Activated T-cell treated with anti-CD3 and anti-CD28 coated beads, Interleukin-2, amount 50 U/mL, for 72 hours (primary cell): Measurements from ENCODE around the gene PAQR7. TPM values are rescaled to one million over a fixed set of nuclear protein-coding genes. Genes with fewer than 3 reads are reported as not detected.

Source experiments
- ATAC-seq, 2 donors: fragments of 150-1000 bp; cut with Tn5 transposase; replicated peaks in 1 of 2; 2 replicates each; pipeline ENCODE4 v1.10.0; 2021; ENCODE audit warnings: moderate library complexity in 2 of 2, mild to moderate bottlenecking in 1 of 2
- DNase-seq, 2 donors: peaks; one replicate each; pipeline ENCODE4 v3.0.0; 2021 to 2022; ENCODE audit warnings: mixed read lengths in 1 of 2
- H3K27ac Mint-ChIP-seq: one replicate; pipeline ENCODE4 v1.8.0; 2022; ENCODE audit warnings: mild to moderate bottlenecking, moderate library complexity, mixed read lengths
- H3K27me3 Mint-ChIP-seq: one replicate; pipeline ENCODE4 v1.8.0; 2022; ENCODE audit warnings: low read depth, mixed read lengths
- H3K36me3 Mint-ChIP-seq, 2 donors: one replicate each; pipeline ENCODE4 v1.8.0; 2022; ENCODE audit warnings: mixed read lengths in 2 of 2, mild to moderate bottlenecking in 1 of 2; ENCODE audit not compliant: insufficient read depth in 2 of 2
- H3K4me1 Mint-ChIP-seq: one replicate; pipeline ENCODE4 v1.8.0; 2022; ENCODE audit warnings: low read depth, mixed read lengths
- H3K4me3 Mint-ChIP-seq, 2 donors: one replicate each; pipeline ENCODE4 v1.8.0; 2022; ENCODE audit warnings: mild to moderate bottlenecking in 2 of 2, mixed read lengths in 2 of 2, moderate library complexity in 2 of 2
- H3K9me3 Mint-ChIP-seq, 2 donors: one replicate each; pipeline ENCODE4 v1.8.0; 2022; ENCODE audit warnings: mixed read lengths in 2 of 2
- total RNA-seq, 2 donors: library from RNA; stranded (reverse); gene quantifications; one replicate each; pipeline ENCODE4 v1.2.3, GENCODE V29; 2022

Gene PAQR7
- total RNA-seq, 2 donors from 2014 or later: 4.6 to 5.1 TPM

DNA sequence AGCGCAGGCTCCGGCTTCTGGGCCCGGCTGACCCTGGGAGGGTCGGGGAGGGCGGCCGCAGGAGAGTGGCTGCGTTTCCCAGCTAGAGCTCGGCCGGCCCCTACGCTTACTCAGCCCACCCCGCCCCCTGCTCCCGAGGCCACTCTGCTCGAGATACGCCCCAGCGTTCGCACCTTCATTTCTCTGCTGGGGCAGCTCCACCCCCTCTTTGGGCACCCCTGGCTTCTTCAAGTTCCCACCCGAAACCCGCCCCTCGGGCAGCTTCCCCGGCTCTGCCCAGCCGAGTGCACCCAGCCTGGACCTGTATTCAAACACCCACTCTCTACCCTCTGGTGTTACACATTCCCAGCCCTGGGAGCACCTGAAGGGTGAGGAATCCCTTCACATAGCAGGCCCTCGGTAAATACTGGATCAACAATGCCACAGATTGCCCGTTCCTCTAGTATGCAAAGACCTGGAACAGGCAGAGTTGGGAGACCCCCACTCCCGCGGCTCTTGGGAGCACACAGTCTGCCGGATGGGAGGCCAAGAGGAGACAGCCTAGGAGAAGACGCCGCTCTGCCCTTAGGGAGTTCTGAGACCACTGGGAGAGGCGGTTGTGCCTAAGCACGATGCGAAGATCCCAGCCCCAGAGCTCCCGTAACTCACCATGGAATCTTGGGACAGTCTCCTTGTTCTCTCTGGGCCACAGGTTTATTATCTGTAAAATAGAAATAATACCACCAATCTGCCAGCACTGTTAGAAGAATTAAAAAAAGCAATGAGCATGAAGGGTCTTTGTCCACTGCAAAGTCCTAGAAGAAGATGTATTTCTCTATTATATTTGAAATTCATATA is 566 bp upstream of the PAQR7 start:
- Mint-ChIP-seq H3K9me3 (no peaks in the 10 kb centered on the region), H3K4me3 (peak overlapping the region; percentile 83 to 93), H3K4me1 (peaks cover 24% of the 10 kb centered on the region), H3K27me3 (peaks cover 10% of the 10 kb centered on the region), H3K36me3 (no peaks in the 10 kb centered on the region), H3K27ac (no peak overlapping the region)
- peak; percentile 52 to 58 for ATAC-seq
- no peak for DNase-seq

DNA sequence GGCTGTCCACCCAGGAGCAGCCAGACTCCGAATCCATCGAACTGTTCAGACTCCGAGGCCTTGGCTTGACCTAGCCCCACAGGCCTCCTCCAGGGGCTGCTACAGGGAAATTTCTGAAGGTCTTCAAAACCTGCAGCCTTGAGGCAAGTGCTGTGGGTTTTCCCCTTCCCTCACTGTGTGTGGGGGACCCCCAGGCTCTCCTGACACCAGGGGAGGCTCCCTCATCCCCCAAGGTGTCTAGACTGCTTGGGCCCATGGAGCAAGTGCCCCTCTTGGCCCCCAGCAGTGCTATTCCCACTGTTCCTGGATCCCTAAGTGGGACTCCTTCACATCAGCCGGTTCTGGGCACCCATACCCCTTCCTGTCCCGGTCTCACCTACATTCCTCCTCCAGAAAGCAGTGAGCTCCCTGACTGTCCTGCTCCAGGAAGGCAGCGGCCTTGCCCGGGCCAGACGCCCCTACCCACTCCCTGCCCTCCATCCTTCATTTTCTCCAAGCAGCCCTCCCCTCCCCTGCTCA is 814 bp downstream of the PAQR7 start:
- Mint-ChIP-seq H3K4me1 (peaks cover 24% of the 10 kb centered on the region), H3K9me3 (no peaks in the 10 kb centered on the region), H3K27me3 (peaks cover 10% of the 10 kb centered on the region), H3K4me3 (peak overlapping the region; percentile 87 to 93), H3K27ac (peak overlapping the region; percentile 46), H3K36me3 (no peaks in the 10 kb centered on the region)
- ATAC-seq (no peak), DNase-seq (no peak)

DNA sequence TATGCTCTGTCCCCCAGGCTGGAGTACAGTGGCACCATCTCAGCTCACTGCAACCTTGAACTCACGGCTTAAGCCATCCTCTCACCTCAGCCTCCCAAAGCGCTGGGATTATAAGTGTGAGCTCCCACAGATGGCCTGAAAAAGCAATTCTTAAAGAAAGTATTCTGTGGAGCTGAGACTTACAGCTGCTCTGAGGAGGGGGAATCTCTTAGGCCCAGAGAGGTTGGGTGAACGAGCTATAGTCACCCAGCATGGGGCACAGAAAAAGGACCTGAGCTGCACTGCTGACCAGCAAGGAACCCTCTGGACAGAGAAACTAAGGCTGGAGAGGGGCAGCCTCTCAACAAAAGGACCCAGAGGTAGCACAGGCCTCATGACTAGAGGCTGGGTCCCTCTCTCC is 1.3 kb downstream of the PAQR7 start:
- H3K4me3 Mint-ChIP-seq: peak overlapping the region in 1 of 2 donors; percentile 93
- no peak for DNase-seq
- no peak overlapping the region for H3K27ac Mint-ChIP-seq
- ATAC-seq: no peak
- H3K36me3 Mint-ChIP-seq: no peaks in the 10 kb centered on the region
- no peaks in the 10 kb centered on the region for H3K9me3 Mint-ChIP-seq
- H3K27me3 Mint-ChIP-seq: peaks cover 10% of the 10 kb centered on the region
- peaks cover 24% of the 10 kb centered on the region for H3K4me1 Mint-ChIP-seq

DNA sequence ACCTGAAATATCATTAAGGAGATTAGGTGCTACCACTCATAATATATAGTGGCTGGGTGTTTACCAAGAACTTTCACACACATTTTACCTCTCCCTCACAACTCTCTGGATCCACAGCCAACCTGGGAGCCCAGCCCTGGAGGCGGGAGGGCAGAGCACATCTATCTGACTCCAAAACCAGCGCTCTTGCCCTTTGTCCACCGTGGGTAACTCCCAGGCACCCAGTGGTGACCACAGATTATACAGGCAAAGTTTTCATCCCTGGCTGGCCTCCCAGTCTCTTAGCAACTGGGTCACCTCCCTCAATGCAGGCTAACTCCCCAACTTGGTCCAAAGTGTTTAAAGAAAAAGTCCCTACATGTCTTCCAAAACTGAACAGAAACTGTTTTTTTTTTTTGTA is 2.4 kb downstream of the PAQR7 start:
- Mint-ChIP-seq H3K36me3 (no peaks in the 10 kb centered on the region), H3K27ac (no peak overlapping the region)
- ATAC-seq: no peak

DNA sequence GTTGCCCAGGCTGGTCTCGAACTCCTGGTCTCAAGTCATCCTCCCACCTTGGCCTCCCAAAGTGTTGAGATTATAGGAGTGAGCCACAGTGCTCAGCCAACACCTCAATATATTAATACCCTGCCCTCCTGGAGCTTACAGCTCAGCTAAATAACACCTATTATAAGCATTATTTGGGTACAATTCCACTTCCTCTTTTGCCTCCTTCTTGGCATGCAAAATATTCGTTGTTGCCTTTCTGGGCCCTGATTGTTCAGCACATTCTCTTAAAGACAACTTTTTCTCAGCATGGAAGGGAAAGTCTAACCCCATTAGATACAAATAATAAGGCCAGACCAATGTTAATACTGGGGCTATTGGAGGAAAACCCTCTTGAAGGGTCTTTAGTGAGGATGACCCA is 2.8 kb downstream of the PAQR7 start:
- Mint-ChIP-seq H3K9me3 (no peaks in the 10 kb centered on the region), H3K27me3 (peaks cover 10% of the 10 kb centered on the region), H3K36me3 (no peaks in the 10 kb centered on the region), H3K4me1 (peaks cover 24% of the 10 kb centered on the region), H3K4me3 (no peak overlapping the region), H3K27ac (no peak overlapping the region)
- no peak for ATAC-seq
- no peak for DNase-seq

More for the DNA sequence above, 2.4 kb downstream of the PAQR7 start:
- Mint-ChIP-seq H3K4me1 (peaks cover 24% of the 10 kb centered on the region), H3K9me3 (no peaks in the 10 kb centered on the region), H3K27me3 (peaks cover 10% of the 10 kb centered on the region), H3K4me3 (no peak overlapping the region)
- no peak for DNase-seq

DNA sequence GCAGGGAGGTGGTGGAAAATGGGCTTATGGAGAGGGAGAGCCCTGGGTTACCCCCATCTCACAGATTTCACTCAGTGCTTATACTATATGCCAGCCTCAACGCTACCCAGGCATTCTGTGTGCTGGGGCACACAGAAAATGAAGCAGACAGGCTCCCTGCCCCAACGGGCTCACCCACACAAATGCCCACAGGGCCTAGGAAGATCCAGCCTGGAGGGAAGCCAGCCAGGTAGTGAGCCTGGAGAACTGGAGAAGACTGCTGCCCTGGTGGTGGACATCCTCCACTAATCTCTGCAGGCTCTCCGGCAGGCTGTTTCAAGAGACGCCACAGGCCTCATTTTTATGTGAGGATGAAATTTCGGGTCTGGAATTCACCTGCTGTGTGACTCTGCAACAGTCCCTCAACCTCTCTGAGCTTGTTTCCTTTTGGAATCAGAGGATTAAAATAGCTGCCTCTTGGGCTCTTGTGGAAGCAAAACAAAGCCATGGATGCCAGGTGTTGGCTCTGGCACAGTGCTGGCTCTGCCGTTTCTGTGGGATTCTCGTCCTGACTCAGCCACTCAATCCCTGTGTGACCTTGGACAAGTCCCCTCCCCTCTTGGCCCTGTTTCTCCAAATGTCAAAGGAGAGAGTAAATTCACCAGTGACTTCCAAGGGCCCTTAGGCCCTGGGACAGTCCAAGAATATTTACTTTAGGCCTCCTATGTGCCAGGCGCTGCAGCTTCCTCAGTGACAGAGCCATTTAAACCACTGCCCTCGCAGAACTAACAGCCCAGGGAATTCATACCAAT is 3.6 kb downstream of the PAQR7 start:
- Mint-ChIP-seq H3K36me3 (no peaks in the 10 kb centered on the region), H3K4me1 (peaks cover 24% of the 10 kb centered on the region), H3K27me3 (peaks cover 10% of the 10 kb centered on the region), H3K27ac (no peak overlapping the region), H3K9me3 (no peaks in the 10 kb centered on the region), H3K4me3 (no peak overlapping the region)
- DNase-seq (no peak), ATAC-seq (no peak)

DNA sequence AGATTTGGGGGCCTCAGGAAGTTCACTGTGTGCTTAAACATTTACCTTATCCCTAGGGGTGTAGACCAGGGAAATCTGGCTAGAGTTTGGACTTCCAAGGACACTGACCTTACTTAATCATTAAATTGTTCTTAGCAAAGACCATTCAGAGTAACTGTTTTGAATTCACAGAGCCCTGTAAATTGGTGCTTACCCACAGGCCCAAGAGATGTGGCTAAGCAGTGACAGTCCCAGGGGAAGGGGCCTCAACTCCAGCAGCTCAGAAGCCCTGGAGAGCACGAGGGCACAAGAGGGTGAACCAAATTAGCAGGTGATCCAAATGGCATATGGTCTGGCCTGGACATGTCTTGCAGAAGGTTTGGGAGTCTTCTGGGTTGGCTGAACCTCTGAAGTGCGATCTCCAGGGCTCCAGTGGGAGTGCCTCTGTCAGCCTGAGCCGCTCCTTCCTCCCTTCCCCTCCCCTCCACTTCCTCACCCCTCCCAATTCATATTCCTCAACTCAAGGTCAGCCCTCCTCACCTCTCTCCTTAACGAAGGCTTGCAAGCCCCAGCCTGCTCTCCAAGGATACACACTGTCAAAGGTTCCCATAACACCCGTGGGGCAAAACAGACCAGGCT is 4.3 kb downstream of the PAQR7 start:
- H3K4me3 Mint-ChIP-seq: no peak overlapping the region
- H3K9me3 Mint-ChIP-seq: no peaks in the 10 kb centered on the region
- no peak for DNase-seq
- H3K27ac Mint-ChIP-seq: no peak overlapping the region
- ATAC-seq: no peak
- no peaks in the 10 kb centered on the region for H3K36me3 Mint-ChIP-seq
- peaks cover 3% of the 10 kb centered on the region for H3K27me3 Mint-ChIP-seq
- H3K4me1 Mint-ChIP-seq: peaks cover 19% of the 10 kb centered on the region

DNA sequence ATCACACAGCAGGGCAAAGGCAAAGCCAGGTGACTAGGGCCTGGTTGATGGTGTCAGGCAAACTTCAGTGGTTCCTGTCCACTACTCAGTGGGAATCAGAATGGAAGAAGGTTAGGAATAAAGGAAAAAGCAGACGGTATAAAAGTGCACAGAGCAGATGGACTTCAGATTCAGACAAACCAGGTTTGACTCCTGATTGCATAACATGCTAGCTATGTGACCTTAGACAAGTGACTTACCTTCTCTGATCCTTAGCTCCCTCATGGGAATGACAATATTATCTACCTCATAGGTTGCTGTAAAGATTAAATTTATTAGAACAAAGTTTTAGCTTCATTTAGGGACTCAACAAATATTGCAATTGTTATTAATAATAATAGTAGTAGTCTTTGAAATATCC is 4.9 kb downstream of the PAQR7 start:
- no peak overlapping the region for H3K27ac Mint-ChIP-seq
- DNase-seq: no peak
- H3K4me3 Mint-ChIP-seq: no peak overlapping the region
- H3K27me3 Mint-ChIP-seq: no peaks in the 10 kb centered on the region
- H3K4me1 Mint-ChIP-seq: peaks cover 16% of the 10 kb centered on the region
- no peaks in the 10 kb centered on the region for H3K9me3 Mint-ChIP-seq
- no peaks in the 10 kb centered on the region for H3K36me3 Mint-ChIP-seq
- ATAC-seq: no peak

DNA sequence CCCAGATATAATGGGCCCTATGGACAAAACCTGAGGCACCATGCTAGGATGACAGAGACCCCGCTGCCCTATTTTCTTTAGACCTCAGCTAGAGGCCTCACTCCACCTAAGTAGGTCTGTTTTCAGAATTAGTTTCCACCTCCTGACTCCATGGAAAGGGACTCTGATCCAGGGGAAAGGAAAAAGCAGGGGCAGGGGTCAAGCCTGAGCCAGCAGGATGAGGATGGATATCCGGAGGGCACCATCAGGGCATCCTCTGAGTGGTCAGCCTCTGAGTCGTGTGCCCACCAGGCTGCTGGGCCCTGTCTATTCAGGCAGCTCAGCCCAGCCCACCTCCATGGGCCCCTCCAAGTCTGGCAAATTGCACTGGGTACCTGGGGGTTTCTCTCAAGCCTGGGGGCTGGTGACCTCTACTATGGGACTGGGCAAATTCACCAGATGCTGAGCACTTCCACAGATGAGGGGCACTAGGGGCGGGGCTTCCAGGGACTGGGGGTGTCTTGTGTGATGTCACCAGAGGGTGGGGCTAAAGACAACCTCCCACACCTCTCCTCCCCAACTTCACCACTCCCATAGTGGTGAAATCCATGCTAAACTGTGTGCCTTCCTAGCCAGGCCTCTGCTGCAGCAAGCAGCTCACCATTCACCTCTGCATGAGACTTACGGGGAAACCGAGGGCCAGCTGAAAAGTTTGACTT is 5.5 kb downstream of the PAQR7 start:
- no peaks in the 10 kb centered on the region for H3K36me3 Mint-ChIP-seq
- ATAC-seq: no peak

DNA sequence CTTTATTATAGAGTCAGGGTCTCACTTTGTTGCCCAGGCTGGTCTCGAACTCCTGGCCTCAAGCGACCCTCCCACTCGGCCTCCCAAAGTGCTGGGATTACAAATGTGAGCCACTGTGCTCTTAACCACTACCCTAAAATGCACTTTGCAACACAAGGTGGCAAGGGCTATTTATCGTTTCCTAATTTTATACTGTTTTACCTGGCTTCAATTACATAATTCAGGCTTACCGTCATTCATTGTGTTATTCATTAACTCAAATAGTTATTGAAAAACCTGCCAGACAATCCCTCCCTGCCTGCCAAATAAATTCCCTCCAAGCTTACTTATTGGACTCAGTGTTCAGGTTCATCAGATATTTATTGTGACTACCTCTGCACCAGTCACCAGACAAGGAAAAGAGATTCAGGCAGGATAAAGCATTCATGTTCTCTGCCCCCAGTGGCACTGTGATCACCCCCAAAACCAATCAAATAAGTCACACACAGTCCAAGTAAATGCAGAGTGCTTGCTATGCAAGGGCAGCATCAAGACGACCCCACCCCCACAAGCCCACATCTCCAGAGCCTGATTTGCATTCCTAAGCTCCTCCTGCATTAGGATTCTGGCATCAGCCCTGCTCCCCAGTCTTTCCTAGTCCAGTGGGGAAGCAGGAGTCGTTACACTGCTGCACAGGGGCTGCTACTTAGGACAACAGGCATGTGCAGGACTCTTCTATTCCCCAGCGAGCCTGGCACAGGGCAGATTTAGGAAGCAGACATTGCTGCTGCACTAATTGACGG is 8.1 kb downstream of the PAQR7 start:
- H3K4me3 Mint-ChIP-seq: no peak overlapping the region
- H3K4me1 Mint-ChIP-seq: no peaks in the 10 kb centered on the region
- no peaks in the 10 kb centered on the region for H3K27me3 Mint-ChIP-seq
- no peaks in the 10 kb centered on the region for H3K9me3 Mint-ChIP-seq
- H3K36me3 Mint-ChIP-seq: peaks cover 0 to 1% of the 10 kb centered on the region in 2 donors
- DNase-seq (no peak), ATAC-seq (no peak)
- H3K27ac Mint-ChIP-seq: no peak overlapping the region

More for the DNA sequence above, 5.5 kb downstream of the PAQR7 start:
- peaks cover 15% of the 10 kb centered on the region for H3K4me1 Mint-ChIP-seq
- H3K27me3 Mint-ChIP-seq: no peaks in the 10 kb centered on the region
- no peak overlapping the region for H3K4me3 Mint-ChIP-seq
- H3K9me3 Mint-ChIP-seq: no peaks in the 10 kb centered on the region
- DNase-seq: no peak
- H3K27ac Mint-ChIP-seq: no peak overlapping the region

DNA sequence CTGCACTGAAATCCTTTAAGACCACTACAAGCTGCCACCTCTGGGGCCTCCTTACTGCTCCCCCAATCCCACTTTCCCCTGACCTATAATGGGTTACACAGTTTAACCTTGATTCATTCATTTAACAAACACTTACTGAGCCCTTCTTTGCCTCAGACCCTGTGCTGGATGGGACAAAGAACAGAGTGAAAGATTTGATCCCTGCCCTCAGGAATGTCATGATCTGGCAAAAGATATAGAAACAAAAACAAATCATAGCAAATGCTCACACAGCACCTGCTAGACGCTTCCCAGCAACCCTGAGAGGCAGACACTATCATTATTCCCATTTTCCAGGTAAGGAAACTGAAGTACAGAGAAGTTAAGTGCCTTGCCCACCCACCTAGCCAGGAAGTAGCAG is 9.2 kb downstream of the PAQR7 start:
- Mint-ChIP-seq H3K27me3 (no peaks in the 10 kb centered on the region), H3K4me3 (no peak overlapping the region), H3K9me3 (no peaks in the 10 kb centered on the region), H3K27ac (no peak overlapping the region), H3K4me1 (no peaks in the 10 kb centered on the region), H3K36me3 (peaks cover 0 to 1% of the 10 kb centered on the region in 2 donors)
- DNase-seq: no peak
- ATAC-seq: no peak

DNA sequence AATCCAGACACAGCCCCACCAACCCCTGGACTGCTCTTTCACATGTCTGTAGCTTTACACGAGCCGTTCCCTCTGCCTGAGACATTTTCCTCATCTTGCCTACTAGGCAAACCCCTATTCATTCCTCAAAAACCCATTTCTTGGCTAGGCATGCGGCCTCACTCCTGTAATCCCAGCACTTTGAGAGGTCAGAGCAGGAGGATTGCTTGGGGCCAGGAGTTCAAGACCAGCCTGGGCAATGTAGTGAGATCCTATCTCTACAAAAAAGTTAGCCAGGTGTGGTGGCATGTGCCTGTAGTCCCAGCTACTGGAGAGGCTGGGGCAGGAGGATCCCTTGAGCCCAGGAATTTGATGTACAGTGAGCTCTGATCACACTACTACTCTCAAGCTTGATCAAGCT is 11.1 kb downstream of the PAQR7 start:
- Mint-ChIP-seq H3K4me3 (no peak overlapping the region), H3K36me3 (peaks cover 0 to 1% of the 10 kb centered on the region in 2 donors), H3K4me1 (peaks cover 7% of the 10 kb centered on the region), H3K27ac (no peak overlapping the region), H3K9me3 (no peaks in the 10 kb centered on the region), H3K27me3 (no peaks in the 10 kb centered on the region)
- ATAC-seq (no peak), DNase-seq (no peak)
